GM23248 (cell line): ENCODE measurements around the gene CDV3.

Source experiments
- EZH2 ChIP-seq: fragments of 200-600 bp; sonication (generic); IDR thresholded peaks from 2 replicates; pipeline ENCODE4 v1.6.1; 2018; ENCODE audit warnings: antibody characterized with exemption, mild to moderate bottlenecking; ENCODE audit not compliant: insufficient read depth, poor library complexity, severe bottlenecking
- EZH2phosphoT487 ChIP-seq: fragments of 200-600 bp; sonication (generic); IDR thresholded peaks from 2 replicates; pipeline ENCODE4 v1.6.1; 2018; ENCODE audit warnings: antibody characterized with exemption, moderate library complexity, mild to moderate bottlenecking, low read depth; ENCODE audit not compliant: insufficient read depth

- TF ChIP-seq EZH2 (no peak), EZH2phosphoT487 (no peak)
Measured at GRCh38 chr3:133532951-133533350, 40.5 kb upstream of the CDV3 start.
